Posterior cingulate gyrus (tissue), 11 donors: ENCODE results near the gene NFYC.
"Not testable (repeated sequence)": the region's sequence is repeated elsewhere in the genome, so short reads cannot be mapped to it uniquely, and the experiment has no call there.

Experiments used
- DNase-seq, 10 donors: peaks; one replicate each; pipeline versions ENCODE4 v3.0.0 to v3.0.0-alpha.2; 2020 to 2021; ENCODE audit warnings: mixed read lengths in 3 of 10
- intact Hi-C: fragments of 100-400 bp; cut with DNase I; formaldehyde crosslinking; loops from one replicate; pipeline ENCODE4 v1.15.1; 2023

The NFYC gene

DNA sequence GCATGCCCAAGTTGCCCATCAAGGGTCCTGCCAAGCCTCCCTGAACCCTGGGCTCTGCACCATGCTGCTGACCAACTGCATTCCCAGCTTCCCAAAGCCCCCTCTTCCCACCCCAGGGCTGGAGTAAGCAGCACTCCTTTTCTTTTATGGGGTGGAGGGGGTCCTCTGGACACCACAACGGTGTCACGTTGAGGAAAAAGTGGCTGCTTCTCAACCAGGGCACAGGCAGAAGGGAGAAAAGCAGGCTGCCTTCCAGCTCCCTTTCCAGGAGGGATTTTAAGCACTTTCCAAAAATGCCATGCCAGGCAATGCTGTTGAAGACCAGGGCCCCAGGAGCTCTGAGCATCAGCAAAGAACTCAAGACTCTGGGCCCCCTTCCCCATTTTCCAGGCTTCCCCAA is 26.7 kb upstream of the NFYC start:
- intact Hi-C loops: loop anchor here (5.0 kb wide), 1 partner anchor 52 kb away; no protein-coding TSS in a partner anchor
- no peak for DNase-seq

DNA sequence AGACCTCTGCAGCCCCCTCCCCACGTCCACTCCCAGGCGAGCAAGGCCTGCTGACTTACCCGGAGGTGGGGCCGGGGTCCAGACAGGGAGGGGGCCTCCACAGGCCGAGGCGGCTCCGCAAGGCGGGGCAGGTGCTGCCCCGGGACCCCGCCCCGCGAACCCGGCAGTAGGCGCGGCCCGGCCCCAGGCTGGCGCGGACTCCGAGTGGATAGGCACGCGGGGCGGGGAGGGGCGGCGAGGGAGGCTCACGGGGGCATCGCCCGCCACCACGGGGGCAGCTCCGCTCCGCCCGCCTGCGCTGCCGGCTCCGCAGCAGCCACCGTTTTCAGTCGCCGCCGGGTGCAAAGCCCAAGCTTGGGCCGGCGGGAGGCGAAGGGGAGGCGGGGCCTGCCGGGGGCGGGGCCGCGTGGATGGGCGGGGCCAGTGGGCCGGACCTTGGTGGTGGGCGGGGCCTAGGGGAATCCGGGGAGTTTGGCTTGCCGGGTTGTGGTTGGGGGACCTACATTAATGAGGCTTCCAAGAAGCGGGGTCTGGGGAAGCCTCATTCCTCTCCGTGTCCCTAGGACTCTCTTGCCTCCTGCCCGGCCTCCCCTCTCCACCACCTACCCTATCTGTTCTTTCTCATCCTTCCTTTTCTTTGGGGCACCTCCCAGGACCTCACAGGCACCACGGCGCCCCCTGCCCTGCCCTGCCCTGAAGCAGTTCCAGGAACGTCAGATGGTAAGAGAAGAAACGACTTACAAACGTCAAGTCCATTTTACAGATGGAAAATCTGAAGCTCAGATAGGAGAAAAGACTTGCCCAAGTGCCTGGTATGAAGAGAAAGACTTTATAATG is 26.0 kb upstream of the NFYC start, which contains the start of gene RIMS3:
TSS of gene RIMS3 (minus strand) at position 348 of the 837 bp plus-strand sequence. CDS start 23,757 bp downstream, outside the sequence.
- intact Hi-C loops: loop anchor here (5.0 kb wide), 1 partner anchor 53 kb away; no protein-coding TSS in a partner anchor
- DNase-seq: peak; percentile 65 to 98 (median 86)

DNA sequence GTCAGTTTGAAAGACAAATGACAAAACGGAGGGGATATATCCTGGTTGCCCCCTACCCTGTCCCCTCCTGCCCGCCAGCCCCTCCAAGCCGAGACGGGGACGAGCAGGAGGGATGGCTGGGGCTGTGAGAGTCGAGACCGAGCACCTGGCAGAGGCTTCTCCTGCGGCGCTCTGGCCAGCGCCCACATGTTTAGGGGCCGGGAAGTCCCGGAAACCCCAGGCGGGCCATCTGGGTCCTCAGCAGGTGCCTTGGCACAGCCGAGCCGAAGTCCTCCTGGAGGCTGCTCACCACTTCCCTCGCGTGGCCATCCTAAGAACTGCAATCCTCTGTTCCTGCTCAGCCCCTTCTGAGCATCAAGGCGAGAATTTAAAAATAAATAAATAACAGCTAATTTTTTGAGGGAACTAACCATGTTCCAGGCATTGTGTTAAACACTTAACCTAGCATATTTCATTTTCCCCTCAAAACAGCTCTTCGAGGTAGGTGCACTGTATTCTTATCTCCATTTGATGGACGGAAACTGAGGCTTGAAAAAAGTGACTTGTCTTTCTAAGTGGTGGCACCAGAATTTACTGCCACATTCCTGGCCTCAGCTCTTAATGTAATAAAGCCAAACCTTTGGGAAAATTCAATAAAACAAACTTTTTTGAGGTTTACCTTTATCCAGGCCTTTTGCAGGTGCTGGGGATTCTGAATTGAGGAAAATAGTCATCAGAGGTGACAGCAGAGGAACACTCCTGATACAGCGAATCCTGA is 22.6 kb upstream of the NFYC start:
- intact Hi-C loops: loop anchor here (5.0 kb wide), 1 partner anchor 57 kb away; no protein-coding TSS in a partner anchor
- peak; percentile 65 to 96 (median 88) for DNase-seq

DNA sequence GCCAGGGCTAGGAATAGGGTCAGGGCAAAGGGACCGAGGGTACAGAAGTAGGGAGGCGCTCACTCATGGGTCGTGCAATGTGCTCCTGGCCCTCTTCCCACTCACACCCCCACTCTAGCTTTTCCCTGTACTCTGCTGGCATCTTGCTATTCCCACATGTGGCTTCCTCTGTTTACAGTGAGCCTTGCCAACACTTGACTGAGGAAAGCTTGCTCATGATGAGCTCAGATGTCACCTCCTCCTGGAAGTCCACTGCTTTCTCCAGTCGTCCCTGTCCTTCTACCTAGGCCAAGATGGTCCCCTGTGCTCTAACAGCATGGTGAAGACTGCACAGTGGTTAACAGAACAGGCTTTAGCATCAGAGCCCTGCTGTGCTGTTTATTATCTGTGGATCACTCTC is 18.1 kb upstream of the NFYC start:
- intact Hi-C loops: no loop called here
- DNase-seq: no peak

DNA sequence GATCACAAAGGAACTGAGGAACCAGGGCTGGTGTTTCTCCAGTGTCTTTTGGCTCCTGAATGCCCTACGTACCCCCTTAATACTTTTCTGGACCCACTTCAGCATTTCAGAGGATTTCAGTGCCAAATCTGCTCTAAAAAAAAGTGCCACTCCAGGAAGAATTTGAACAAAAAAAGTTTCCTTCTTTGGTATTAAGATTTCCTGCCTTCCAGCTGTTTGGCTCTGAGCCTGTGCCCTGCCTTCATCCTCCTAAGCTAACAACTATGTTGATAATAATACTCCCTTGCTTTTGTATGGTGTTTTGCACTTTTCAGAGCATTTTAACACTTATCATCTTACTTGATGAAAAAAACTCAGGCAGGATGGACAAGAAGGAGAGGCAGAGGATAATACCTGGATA is 15.0 kb upstream of the NFYC start:
- DNase-seq: no peak
- intact Hi-C loops: no loop called here

DNA sequence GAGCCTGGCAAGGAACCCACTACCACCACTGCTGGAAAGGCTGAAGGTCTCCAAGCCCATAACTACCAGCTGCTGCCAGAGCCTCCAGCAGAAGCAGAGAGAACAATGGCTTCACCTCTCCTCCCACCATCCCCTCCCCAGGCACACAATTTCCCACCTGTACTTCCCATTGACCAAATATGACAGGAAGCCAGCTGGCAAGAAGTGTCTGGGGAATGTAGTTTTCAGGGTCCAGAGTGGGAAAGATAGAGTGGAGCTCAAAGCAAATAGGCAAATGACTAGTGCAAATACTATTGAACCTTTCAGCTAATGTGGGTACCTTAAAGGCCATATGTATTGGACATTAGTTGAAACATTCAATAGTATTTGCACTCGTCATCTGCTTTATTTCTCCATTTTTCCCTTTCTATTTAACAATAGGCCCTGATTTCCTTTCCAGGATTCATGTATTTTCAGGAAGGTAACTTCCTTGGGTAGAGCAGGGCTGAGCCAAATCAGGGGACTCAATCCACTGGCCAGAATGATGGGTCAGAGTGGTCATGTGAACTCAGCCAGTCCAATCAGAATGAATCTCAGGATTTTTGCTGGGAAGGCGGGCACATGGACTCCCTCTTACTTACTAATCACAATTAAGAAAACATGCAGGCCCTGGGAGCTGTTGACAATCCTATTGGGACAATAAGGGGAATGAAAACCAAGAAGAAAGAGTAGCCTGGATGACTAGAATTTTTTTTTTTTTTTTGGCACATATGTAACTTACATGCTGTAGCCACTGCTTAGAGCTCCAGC is 12.1 kb upstream of the NFYC start:
- no peak for DNase-seq
- intact Hi-C loops: no loop called here

DNA sequence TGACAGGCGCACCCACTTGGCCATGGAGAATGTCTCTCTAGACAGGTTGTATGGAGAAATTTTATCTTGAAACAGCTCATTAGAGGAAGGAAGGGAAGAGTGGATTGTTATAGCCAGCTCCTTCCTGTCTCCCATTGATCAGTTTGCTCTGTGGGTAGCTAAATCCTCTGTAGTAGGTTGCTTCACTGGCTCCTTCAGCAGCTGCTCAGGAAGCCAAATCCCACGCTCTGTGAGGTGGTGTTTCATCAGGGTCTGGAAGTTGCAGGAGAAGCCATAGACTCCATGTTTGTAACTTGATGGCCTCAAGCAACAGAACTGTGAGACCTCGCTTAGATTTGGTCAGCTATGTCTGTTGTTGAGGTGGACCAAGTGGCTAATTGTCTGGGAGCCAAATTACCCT is 6.8 kb upstream of the NFYC start:
- DNase-seq: no peak
- intact Hi-C loops: no loop called here

DNA sequence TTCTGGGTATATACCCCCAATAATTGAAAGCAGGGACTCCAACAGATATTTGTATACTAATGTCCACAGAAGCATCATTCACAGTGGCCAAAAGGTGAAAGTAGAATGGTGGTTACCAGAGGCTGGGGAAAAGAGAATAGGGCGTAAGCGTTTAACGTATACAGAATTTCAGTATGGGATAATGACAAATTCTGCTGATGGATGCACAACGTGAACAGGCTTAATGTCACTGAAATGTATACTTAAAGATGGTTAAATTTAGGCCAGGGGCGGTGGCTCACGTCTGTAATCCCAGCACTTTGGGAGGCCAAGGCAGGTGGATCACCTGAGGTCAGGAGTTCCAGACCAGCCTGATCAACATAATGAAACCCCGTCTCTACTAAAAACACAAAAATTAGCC is 4.4 kb upstream of the NFYC start:
- DNase-seq: no peak
- intact Hi-C loops: no loop called here

DNA sequence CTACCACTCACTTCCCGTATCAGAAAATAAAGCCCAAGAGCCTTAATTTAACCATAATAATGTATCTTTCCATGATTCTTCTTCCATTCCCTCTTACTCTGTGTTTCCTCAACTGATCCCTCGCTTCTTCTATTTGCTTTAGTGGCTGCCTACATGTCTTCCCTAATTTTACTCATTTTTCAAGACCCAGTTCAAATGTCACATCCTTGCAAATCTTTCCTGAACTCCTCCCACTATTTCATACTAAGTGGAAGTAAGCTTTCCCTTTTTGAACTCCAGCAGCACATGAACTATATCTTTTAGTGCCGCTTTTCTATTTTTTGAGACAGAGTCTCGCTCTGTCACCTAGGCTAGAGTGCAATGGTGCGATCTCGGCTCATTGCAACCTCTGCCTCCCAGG is 3.8 kb upstream of the NFYC start:
- intact Hi-C loops: no loop called here

DNA sequence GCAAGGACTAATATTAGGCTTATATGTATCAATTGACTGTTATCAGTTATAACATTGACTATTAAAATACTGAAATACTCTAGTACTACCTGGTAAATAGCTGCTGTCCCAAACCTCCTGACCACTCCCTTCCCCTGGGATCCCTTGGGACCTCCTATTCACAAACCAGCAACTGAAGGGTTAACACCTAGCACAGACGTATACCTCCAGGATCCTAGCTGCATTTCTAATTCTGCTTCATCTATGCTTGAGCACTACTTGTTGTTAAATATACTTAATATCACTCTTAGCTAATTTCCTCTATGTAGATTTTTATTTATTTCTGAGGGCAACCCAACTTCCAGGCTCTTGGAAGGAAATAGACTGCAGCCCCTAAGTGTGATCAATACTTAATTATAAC is 1.8 kb upstream of the NFYC start:
- no peak for DNase-seq
- intact Hi-C loops: loop anchor here (10.0 kb wide), 1 partner anchor 165 kb away; no protein-coding TSS in a partner anchor

More for the DNA sequence above, 3.8 kb upstream of the NFYC start:
- DNase-seq: no peak

DNA sequence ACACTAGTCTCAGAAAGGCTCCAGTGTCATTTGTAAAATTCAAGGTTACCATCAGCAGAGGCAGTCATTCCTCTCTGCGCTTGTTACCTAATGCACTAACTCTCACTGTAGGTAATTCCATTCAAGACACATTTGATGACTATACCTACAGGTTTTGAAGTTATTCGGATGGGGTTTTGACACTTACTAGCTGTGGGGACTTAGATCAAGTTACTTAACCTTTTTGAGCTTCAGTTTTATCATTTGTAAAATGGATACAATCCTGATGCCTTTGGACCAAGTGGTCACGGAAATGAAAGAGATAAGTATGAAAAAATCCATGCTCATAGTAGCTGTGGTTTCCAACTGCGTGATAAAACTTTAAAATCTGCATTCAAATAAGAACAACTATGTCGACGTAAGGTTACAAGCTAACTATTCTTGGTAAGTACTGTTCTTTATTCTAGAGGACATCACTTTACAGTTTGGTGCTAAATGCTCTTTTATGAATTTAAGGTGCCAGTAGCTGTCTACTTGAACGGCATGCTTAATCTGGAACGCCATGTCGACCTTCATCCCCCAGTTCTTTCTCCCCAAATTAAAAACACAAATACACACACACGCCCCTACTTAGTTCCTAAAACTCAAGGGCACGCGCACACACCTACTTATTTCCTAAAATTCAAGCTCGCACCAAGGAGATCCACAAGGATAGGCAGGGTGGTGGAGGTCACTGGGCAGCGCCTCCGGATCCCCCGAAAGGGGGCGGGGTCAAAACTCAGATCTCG is 550 bp upstream of the NFYC start:
- intact Hi-C loops: loop anchor here (10.0 kb wide), 1 partner anchor 164 kb away; no protein-coding TSS in a partner anchor
- no peak for DNase-seq

DNA sequence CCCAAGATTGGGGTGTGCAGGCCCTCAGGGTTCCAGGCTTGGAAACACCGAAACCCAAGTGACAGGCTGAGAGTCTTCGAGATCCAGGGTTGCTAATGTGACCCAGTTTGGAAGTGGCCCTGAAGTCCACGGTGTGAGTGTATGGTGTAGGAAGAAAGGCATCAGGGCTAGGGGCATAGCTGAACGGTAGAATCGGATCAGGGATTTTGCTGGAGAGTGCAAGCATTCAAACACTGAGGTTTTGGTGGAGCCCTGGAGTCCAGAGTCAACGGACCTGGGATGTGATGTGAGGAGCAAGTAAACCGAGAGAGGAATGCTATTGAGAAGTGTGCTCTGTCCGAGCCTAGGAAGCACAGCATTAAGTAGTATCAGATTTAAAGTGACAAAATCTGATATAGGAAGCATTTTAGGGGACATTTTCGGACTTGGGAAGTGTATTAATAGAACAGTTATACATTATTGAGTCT is 958 bp downstream of the NFYC start:
- DNase-seq: peak in 3 of 10 donors; percentile 23 to 80 (median 39)
- intact Hi-C loops: loop anchor here (2.0 to 10.0 kb wide), 2 partner anchors 16 to 162 kb away; no protein-coding TSS in a partner anchor

DNA sequence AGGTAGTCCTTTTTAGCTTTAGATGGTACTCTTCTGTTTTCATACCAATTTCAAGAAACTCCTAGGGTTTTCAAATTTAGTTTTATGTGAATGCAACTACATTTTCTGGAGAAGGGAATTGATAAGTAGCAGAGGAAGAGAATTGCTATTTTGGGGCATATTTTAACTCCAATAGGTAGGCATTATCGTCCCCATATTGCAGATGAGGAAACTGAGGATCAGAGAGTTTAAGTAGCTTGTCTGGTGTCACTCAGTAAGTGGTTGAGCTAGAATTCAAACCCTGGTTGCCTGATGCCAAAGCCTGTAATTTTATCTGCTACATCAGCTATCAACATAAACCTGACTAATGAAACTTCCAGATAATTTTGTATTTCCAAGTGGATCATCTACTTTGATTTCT is 1.9 kb downstream of the NFYC start:
- intact Hi-C loops: loop anchor here (2.0 to 10.0 kb wide), 2 partner anchors 15 to 161 kb away; no protein-coding TSS in a partner anchor

DNA sequence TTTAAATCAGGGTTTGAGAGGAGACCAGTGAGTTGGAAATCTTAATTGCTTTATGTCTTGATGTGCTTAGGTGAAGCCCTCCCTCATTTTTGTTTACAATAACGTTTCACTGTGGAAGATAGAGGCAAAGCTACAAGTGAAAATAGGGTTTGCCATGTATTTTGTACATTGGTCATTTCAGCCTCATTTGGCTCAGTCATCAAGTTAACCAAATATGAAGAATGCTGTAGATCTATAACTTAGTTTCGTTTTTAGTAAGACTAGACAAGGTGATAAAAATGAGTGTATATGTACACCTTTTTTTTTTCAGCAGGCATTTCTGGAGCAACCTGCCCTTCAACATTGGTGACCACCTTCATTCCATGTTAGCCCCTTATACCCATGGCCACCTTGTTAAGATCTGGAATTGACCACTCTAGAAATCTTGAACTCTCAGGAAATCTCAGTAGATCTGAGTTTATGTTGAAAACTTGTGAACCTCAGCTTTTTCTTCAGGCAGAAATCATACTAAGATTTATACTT is 2.9 kb downstream of the NFYC start:
- no peak for DNase-seq
- intact Hi-C loops: loop anchor here (10.0 kb wide), 1 partner anchor 160 kb away; no protein-coding TSS in a partner anchor

More for the DNA sequence above, 1.9 kb downstream of the NFYC start:
- DNase-seq: no peak

DNA sequence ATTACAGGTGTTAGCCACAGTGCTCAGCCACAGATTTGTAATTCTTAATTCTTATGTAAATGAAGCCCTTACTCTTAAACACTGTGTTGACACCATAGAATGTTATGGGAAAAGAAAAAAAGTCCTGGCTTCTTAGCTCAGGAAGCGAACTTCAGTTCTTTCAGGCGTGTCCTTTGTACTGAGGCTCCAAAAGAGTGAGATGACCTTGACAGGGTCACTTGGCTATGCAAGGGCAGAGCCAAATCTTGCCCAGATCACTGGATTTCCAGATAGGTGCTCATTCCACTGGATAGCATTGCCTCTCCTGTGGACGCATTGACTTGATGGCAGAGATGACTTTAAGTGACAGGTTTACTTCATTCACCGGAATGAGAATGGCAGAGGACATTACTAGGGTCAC is 4.8 kb downstream of the NFYC start:
- intact Hi-C loops: loop anchor here (10.0 kb wide), 1 partner anchor 159 kb away; no protein-coding TSS in a partner anchor
- DNase-seq: no peak

DNA sequence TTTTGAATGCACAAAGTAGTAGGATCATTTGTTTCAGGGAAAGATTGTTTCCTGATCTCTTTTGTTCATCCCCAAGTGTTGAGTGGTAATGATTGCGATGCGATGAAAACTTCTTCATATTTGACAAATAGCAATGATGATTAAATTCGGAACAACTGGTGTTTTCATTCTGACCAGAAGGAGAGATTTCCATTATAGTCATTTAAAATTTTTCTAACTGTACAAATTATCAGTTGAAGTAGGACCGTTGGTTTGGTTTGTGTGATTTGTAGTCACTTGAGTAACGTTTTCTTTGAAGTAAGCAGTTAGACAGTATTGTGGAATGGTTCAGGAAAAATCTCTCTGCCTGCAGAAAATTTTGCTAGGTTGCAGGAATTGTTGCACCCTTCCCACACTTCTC is 5.9 kb downstream of the NFYC start:
- DNase-seq: no peak
- intact Hi-C loops: loop anchor here (10.0 kb wide), 1 partner anchor 157 kb away; no protein-coding TSS in a partner anchor

DNA sequence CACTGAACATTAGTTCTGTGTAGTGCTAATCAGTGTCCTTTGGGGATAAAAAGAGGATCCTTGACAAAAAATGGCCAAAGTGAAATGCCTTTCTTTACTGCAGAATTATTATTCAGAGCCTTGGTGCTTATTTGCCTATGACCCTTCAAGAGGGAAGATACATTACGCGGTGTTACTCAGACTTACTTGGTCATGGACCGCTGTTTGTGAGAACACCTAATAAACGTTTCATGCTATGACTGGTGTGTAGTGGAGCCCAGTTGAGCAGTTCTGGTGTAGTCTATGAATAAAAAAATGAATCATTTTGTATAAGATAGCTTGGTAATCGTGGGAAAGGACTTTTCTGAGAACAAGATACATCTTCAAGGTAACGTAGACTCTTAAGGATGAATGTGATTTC is 8.3 kb downstream of the NFYC start:
- intact Hi-C loops: loop anchor here (10.0 kb wide), 1 partner anchor 155 kb away; no protein-coding TSS in a partner anchor
- DNase-seq: no peak

DNA sequence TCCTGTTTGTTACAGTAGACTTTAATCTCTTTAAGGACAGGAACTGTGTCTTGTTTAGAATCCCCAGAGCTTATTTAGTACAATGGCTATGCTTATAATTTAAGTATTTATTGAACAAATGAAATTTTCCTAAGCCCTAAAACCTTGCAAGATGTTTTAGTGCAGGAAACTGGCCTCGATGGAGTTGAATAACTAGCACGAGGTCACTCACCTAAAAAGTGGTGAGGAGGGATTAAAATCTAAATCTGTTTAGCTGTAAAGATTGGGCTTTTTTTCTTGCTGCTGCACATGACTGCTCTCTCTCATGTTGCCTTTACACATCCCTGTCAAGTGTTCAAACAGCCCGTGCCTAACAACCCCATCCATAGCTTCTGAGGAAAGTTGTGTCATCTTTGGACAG is 10.2 kb downstream of the NFYC start:
- intact Hi-C loops: no loop called here
- DNase-seq: no peak

DNA sequence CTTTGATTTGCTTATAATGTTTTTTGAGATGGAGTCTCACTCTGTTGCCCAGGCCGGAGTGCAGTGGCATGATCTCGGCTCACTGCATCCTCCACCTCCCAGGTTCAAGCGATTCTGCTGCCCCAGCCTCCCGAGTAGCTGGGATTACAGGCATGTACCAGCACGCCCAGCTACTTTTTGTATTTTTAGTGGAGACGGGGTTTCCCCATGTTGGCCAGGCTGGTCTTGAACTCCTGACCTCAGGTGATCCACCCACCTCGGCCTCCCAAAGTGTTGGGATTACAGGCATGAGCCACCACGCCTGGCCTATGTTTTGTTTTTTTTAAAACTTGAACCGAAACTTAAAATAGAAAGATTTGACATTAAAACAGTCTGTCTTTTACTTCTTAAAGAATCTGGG is 11.3 kb downstream of the NFYC start:
- intact Hi-C loops, DNase-seq: not testable (repeated sequence)
